ENCODE measurements around the gene CLIC5. TPM values are rescaled to one million over a fixed set of nuclear protein-coding genes. Genes with fewer than 3 reads are reported as not detected.

CLIC5 gene
- total and polyA plus RNA-seq, 5 donors from 2014 or later: 0.76 to 4.7 (median 2.3) TPM

GRCh38 chr6:45854149-45854742, 161.4 kb downstream of the CLIC5 start:
- peaks cover 21% of the 10 kb centered on the region for H3K27me3 Mint-ChIP-seq
- H3K36me3 Mint-ChIP-seq: no peaks in the 10 kb centered on the region
- H3K36me3 ChIP-seq (ENCODE audit: control insufficient read depth, insufficient read depth, low read length): no peaks in the 10 kb centered on the region

GRCh38 chr6:45851034-45851400, 164.6 kb downstream of the CLIC5 start:
- ATAC-seq (ENCODE audit: low read depth in 2 of 2) (no peak), DNase-seq (no peak)
- Histone ChIP-seq H3K36me3 (ENCODE audit: control insufficient read depth, insufficient read depth, low read length) (no peaks in the 10 kb centered on the region), H3K4me1 (ENCODE audit: control insufficient read depth, insufficient read depth, low read length, poor library complexity, severe bottlenecking) (no peaks in the 10 kb centered on the region), H3K27me3 (ENCODE audit: control insufficient read depth, insufficient read depth, low read length) (peaks cover 4% of the 10 kb centered on the region), H3K9me3 (ENCODE audit: control insufficient read depth in 2 of 2, low read length in 2 of 2) (no peaks in the 10 kb centered on the region), H3K27ac (ENCODE audit: insufficient read depth, low read length, poor library complexity, severe bottlenecking) (no peak overlapping the region), H3K4me3 (ENCODE audit: low read depth, low read length) (no peak overlapping the region)
- Mint-ChIP-seq H3K4me1 (no peaks in the 10 kb centered on the region), H3K36me3 (no peaks in the 10 kb centered on the region), H3K27ac (no peak overlapping the region), H3K9me3 (peaks cover 0 to 5% (median 0%) of the 10 kb centered on the region in 7 donors), H3K27me3 (peaks cover 21% of the 10 kb centered on the region), H3K4me3 (no peak overlapping the region)

More at GRCh38 chr6:45854149-45854742, 161.4 kb downstream of the CLIC5 start:
- Mint-ChIP-seq H3K9me3 (peaks cover 0 to 5% (median 0%) of the 10 kb centered on the region in 7 donors), H3K4me1 (no peaks in the 10 kb centered on the region), H3K27ac (no peak overlapping the region), H3K4me3 (no peak overlapping the region)
- Histone ChIP-seq H3K4me1 (ENCODE audit: control insufficient read depth, insufficient read depth, low read length, poor library complexity, severe bottlenecking) (no peaks in the 10 kb centered on the region), H3K4me3 (ENCODE audit: low read depth, low read length) (no peak overlapping the region), H3K27me3 (ENCODE audit: control insufficient read depth, insufficient read depth, low read length) (peaks cover 4% of the 10 kb centered on the region), H3K27ac (ENCODE audit: insufficient read depth, low read length, poor library complexity, severe bottlenecking) (no peak overlapping the region), H3K9me3 (ENCODE audit: control insufficient read depth in 2 of 2, low read length in 2 of 2) (no peaks in the 10 kb centered on the region)
- no peak for ATAC-seq (ENCODE audit: low read depth in 2 of 2)
- no peak for DNase-seq

GRCh38 chr6:45850378-45851033, 165.2 kb downstream of the CLIC5 start:
- peaks cover 4% of the 10 kb centered on the region for H3K27me3 ChIP-seq (ENCODE audit: control insufficient read depth, insufficient read depth, low read length)
- no peak for ATAC-seq (ENCODE audit: low read depth in 2 of 2)
- Mint-ChIP-seq H3K9me3 (peaks cover 0 to 5% (median 2%) of the 10 kb centered on the region in 7 donors), H3K27me3 (peaks cover 23% of the 10 kb centered on the region), H3K4me1 (no peaks in the 10 kb centered on the region), H3K36me3 (no peaks in the 10 kb centered on the region), H3K4me3 (no peak overlapping the region), H3K27ac (no peak overlapping the region)
- H3K4me1 ChIP-seq (ENCODE audit: control insufficient read depth, insufficient read depth, low read length, poor library complexity, severe bottlenecking): no peaks in the 10 kb centered on the region
- no peaks in the 10 kb centered on the region for H3K36me3 ChIP-seq (ENCODE audit: control insufficient read depth, insufficient read depth, low read length)
- H3K27ac ChIP-seq (ENCODE audit: insufficient read depth, low read length, poor library complexity, severe bottlenecking): no peak overlapping the region
- no peak for DNase-seq
- no peaks in the 10 kb centered on the region for H3K9me3 ChIP-seq (ENCODE audit: control insufficient read depth in 2 of 2, low read length in 2 of 2)
- H3K4me3 ChIP-seq (ENCODE audit: low read depth, low read length): no peak overlapping the region

GRCh38 chr6:45845567-45845966, 170.1 kb downstream of the CLIC5 start:
- Mint-ChIP-seq H3K36me3 (no peaks in the 10 kb centered on the region), H3K4me3 (no peak overlapping the region), H3K9me3 (peaks cover 0 to 3% (median 0%) of the 10 kb centered on the region in 7 donors), H3K27me3 (peaks cover 8% of the 10 kb centered on the region), H3K27ac (no peak overlapping the region), H3K4me1 (no peaks in the 10 kb centered on the region)
- H3K27me3 ChIP-seq (ENCODE audit: control insufficient read depth, insufficient read depth, low read length): no peaks in the 10 kb centered on the region
- H3K4me1 ChIP-seq (ENCODE audit: control insufficient read depth, insufficient read depth, low read length, poor library complexity, severe bottlenecking): no peaks in the 10 kb centered on the region
- no peak overlapping the region for H3K4me3 ChIP-seq (ENCODE audit: low read depth, low read length)
- ATAC-seq (ENCODE audit: low read depth in 2 of 2) (no peak), DNase-seq (no peak)
- H3K27ac ChIP-seq (ENCODE audit: insufficient read depth, low read length, poor library complexity, severe bottlenecking): no peak overlapping the region
- H3K9me3 ChIP-seq (ENCODE audit: control insufficient read depth in 2 of 2, low read length in 2 of 2): no peaks in the 10 kb centered on the region
- H3K36me3 ChIP-seq (ENCODE audit: control insufficient read depth, insufficient read depth, low read length): no peaks in the 10 kb centered on the region

GRCh38 chr6:45844986-45845385, 170.7 kb downstream of the CLIC5 start:
- Mint-ChIP-seq H3K27ac (no peak overlapping the region), H3K4me1 (no peaks in the 10 kb centered on the region), H3K27me3 (peaks cover 8% of the 10 kb centered on the region), H3K9me3 (peaks cover 0 to 3% (median 0%) of the 10 kb centered on the region in 7 donors), H3K36me3 (no peaks in the 10 kb centered on the region), H3K4me3 (no peak overlapping the region)
- no peak for DNase-seq
- H3K9me3 ChIP-seq (ENCODE audit: control insufficient read depth in 2 of 2, low read length in 2 of 2): no peaks in the 10 kb centered on the region
- ATAC-seq (ENCODE audit: low read depth in 2 of 2): no peak
- no peak overlapping the region for H3K27ac ChIP-seq (ENCODE audit: insufficient read depth, low read length, poor library complexity, severe bottlenecking)
- no peaks in the 10 kb centered on the region for H3K36me3 ChIP-seq (ENCODE audit: control insufficient read depth, insufficient read depth, low read length)
- H3K4me1 ChIP-seq (ENCODE audit: control insufficient read depth, insufficient read depth, low read length, poor library complexity, severe bottlenecking): no peaks in the 10 kb centered on the region
- H3K4me3 ChIP-seq (ENCODE audit: low read depth, low read length): no peak overlapping the region
- no peaks in the 10 kb centered on the region for H3K27me3 ChIP-seq (ENCODE audit: control insufficient read depth, insufficient read depth, low read length)

GRCh38 chr6:45843848-45844521, 171.7 kb downstream of the CLIC5 start:
- ATAC-seq (ENCODE audit: low read depth in 2 of 2) (no peak), DNase-seq (no peak)
- no peaks in the 10 kb centered on the region for H3K9me3 ChIP-seq (ENCODE audit: control insufficient read depth in 2 of 2, low read length in 2 of 2)
- H3K4me1 ChIP-seq (ENCODE audit: control insufficient read depth, insufficient read depth, low read length, poor library complexity, severe bottlenecking): no peaks in the 10 kb centered on the region
- H3K4me1 Mint-ChIP-seq: no peaks in the 10 kb centered on the region
- H3K4me3 ChIP-seq (ENCODE audit: low read depth, low read length): no peak overlapping the region
- H3K36me3 ChIP-seq (ENCODE audit: control insufficient read depth, insufficient read depth, low read length): no peaks in the 10 kb centered on the region
- H3K9me3 Mint-ChIP-seq: peaks cover 0 to 3% (median 0%) of the 10 kb centered on the region in 7 donors
- no peak overlapping the region for H3K4me3 Mint-ChIP-seq
- H3K27me3 ChIP-seq (ENCODE audit: control insufficient read depth, insufficient read depth, low read length): no peaks in the 10 kb centered on the region
- peak overlapping the region in 1 of 3 donors; percentile 22 for H3K27ac Mint-ChIP-seq
- H3K36me3 Mint-ChIP-seq: no peaks in the 10 kb centered on the region
- H3K27ac ChIP-seq (ENCODE audit: insufficient read depth, low read length, poor library complexity, severe bottlenecking): no peak overlapping the region
- peaks cover 8% of the 10 kb centered on the region for H3K27me3 Mint-ChIP-seq

- Histone ChIP-seq H3K4me1 (ENCODE audit: control insufficient read depth, insufficient read depth, low read length, poor library complexity, severe bottlenecking) (no peaks in the 10 kb centered on the region), H3K27me3 (ENCODE audit: control insufficient read depth, insufficient read depth, low read length) (no peaks in the 10 kb centered on the region), H3K36me3 (ENCODE audit: control insufficient read depth, insufficient read depth, low read length) (no peaks in the 10 kb centered on the region), H3K27ac (ENCODE audit: insufficient read depth, low read length, poor library complexity, severe bottlenecking) (no peak overlapping the region), H3K9me3 (ENCODE audit: control insufficient read depth in 2 of 2, low read length in 2 of 2) (no peaks in the 10 kb centered on the region), H3K4me3 (ENCODE audit: low read depth, low read length) (no peak overlapping the region)
- Mint-ChIP-seq H3K27me3 (peaks cover 8% of the 10 kb centered on the region), H3K9me3 (peaks cover 0 to 3% (median 0%) of the 10 kb centered on the region in 7 donors), H3K4me1 (peaks cover 0 to 7% (median 4%) of the 10 kb centered on the region in 4 donors), H3K4me3 (no peak overlapping the region), H3K27ac (no peak overlapping the region), H3K36me3 (no peaks in the 10 kb centered on the region)
- no peak for ATAC-seq (ENCODE audit: low read depth in 2 of 2)
- no peak for DNase-seq
These were observed 174.6 kb downstream of the CLIC5 start for GRCh38 chr6:45841062-45841461.

Measured in CD4-positive, CD25-positive, alpha-beta regulatory T cell (primary cell).